ENCODE measurements around the gene ROPN1L. TPM values are rescaled to one million over a fixed set of nuclear protein-coding genes. Genes with fewer than 3 reads are reported as not detected.

Gene ROPN1L
- total and polyA plus RNA-seq, 10 of the 15 experiments (the other 5 are each of a cell fraction or from before 2014, with no cell fraction given) = 0.07 to 0.38 (median 0.22) TPM; not detected in 6

GRCh38 chr5:10502130-10502529 is 60.5 kb downstream of the ROPN1L start:
- TF ChIP-seq GABPA (IDR thresholded peaks at IDR 0.05; ENCODE audit: low read depth) (no peak), SUPT20H (IDR thresholded peaks at IDR 0.05; ENCODE audit: borderline replicate concordance, control insufficient read depth, low read depth, low read length) (no peak), STAT3 (IDR thresholded peaks at IDR 0.05; ENCODE audit: low read depth, low read length) (no peak), ZNF207 (IDR thresholded peaks at IDR 0.05; ENCODE audit: borderline replicate concordance) (no peak), SIN3A (IDR thresholded peaks at IDR 0.05; ENCODE audit: low read depth, low read length) (no peak), ZBTB4 (CRISPR knock-in tag; IDR thresholded peaks at IDR 0.05) (no peak), CEBPZ (IDR thresholded peaks at IDR 0.05; ENCODE audit: low read depth, low read length) (no peak), REST (IDR thresholded peaks at IDR 0.05; ENCODE audit: low read depth, low read length) (no peak), NFXL1 (IDR thresholded peaks at IDR 0.05; ENCODE audit: borderline replicate concordance) (no peak), NRF1 (conservative IDR thresholded peaks at IDR 0.05; ENCODE audit: low read depth, low read length) (no peak)
- H4K20me1 ChIP-seq (ENCODE audit: control insufficient read depth, insufficient read depth) = no peaks in the 10 kb centered on the region
- ChIA-PET POLR2A (no interaction called here), CTCF (no interaction called here), RAD21 (ENCODE audit: unreplicated experiment) (no interaction called here), SMC1A (ENCODE audit: uncharacterized antibody, unreplicated experiment) (interaction anchor here (1.8 kb wide), 1 partner anchor 13 kb away, joined by 10 read pairs; no protein-coding TSS in a partner anchor)
- intact Hi-C loops (cut with micrococcal nuclease; ENCODE audit: unreplicated experiment) (no loop called here), in situ Hi-C loops (cut with MboI) (no loop called here)
- ATAC-seq = no peak
- WGBS (ENCODE audit: insufficient coverage, insufficient replicate concordance, low lambda C conversion rate, missing lambda C conversion rate) = 74% methylated on average over 8 of the region's 8 CpGs
- no peak overlapping the region for H3K4me3 ChIP-seq
- FAIRE-seq = no peak
- no peak overlapping the region for H3K4me2 ChIP-seq (ENCODE audit: control insufficient read depth, insufficient read depth)
- H3K4me1 ChIP-seq (ENCODE audit: control insufficient read depth, insufficient read depth, low read length) = peaks cover 5% of the 10 kb centered on the region
- H3K9me3 ChIP-seq (replicated peaks; ENCODE audit: control insufficient read depth, insufficient read depth, low read length) = no peaks in the 10 kb centered on the region
- BruUV-seq (replicated peaks) = no TSS peak
- no peak overlapping the region for H2AFZ ChIP-seq (ENCODE audit: control insufficient read depth, low read depth, low read length)
- DNase-seq (ENCODE audit: low read depth, low spot score) = no peak
- no peaks in the 10 kb centered on the region for H3K27me3 ChIP-seq (replicated peaks in 1 of 2; ENCODE audit: control insufficient read depth in 2 of 2, insufficient read depth in 2 of 2, low read length in 1 of 2)
- no peak overlapping the region for H3K9ac ChIP-seq (ENCODE audit: control insufficient read depth, insufficient read depth, low read length)
- no peaks in the 10 kb centered on the region for H3K79me2 ChIP-seq (ENCODE audit: control insufficient read depth, insufficient read depth, low read length)
- no peaks in the 10 kb centered on the region for H3K36me3 ChIP-seq (ENCODE audit: control insufficient read depth in 2 of 2, insufficient read depth in 2 of 2, low read length in 1 of 2)
- H3K27ac ChIP-seq (ENCODE audit: control insufficient read depth, insufficient read depth) = no peak overlapping the region

All from GM12878 (cell line).